HEK293 (cell line): Measurements from ENCODE around the gene DENND10.

ENCODE experiments used
- HOXD13 ChIP-seq: sonication (generic); formaldehyde crosslinking; IDR thresholded peaks from 2 replicates; pipeline ENCODE4 v1.8.0; 2022; ENCODE audit warnings: missing genetic modification reagents, borderline replicate concordance
- ZBTB21 ChIP-seq: fragments of 450-650 bp; formaldehyde crosslinking; IDR thresholded peaks from 2 replicates; pipeline ENCODE4 v1.5.1; 2017; ENCODE audit warnings: missing biosample characterization, missing genetic modification characterization
- ZNF133 ChIP-seq: fragments of 450-650 bp; formaldehyde crosslinking; IDR thresholded peaks from 2 replicates; pipeline ENCODE4 v1.5.1; 2016; ENCODE audit warnings: missing biosample characterization, missing genetic modification characterization
- ZNF169 ChIP-seq: fragments of 450-650 bp; formaldehyde crosslinking; IDR thresholded peaks from 2 replicates; pipeline ENCODE4 v1.5.1; 2016; ENCODE audit warnings: missing biosample characterization, missing genetic modification characterization
- ZNF404 ChIP-seq: fragments of 450-650 bp; formaldehyde crosslinking; IDR thresholded peaks from 2 replicates; pipeline ENCODE4 v1.5.1; 2017; ENCODE audit warnings: missing biosample characterization, missing genetic modification characterization
- ZNF530 ChIP-seq: fragments of 450-650 bp; formaldehyde crosslinking; IDR thresholded peaks from 2 replicates; pipeline ENCODE4 v1.5.1; 2016; ENCODE audit warnings: low read depth, missing biosample characterization, missing genetic modification characterization
- TF ChIP-seq, protein P1 (sequence below): fragments of 450-650 bp; formaldehyde crosslinking; IDR thresholded peaks from 2 replicates; pipeline ENCODE4 v1.5.1; 2016; ENCODE audit warnings: missing biosample characterization, missing genetic modification characterization
- TF ChIP-seq, protein P2 (sequence below): fragments of 450-650 bp; formaldehyde crosslinking; IDR thresholded peaks from 2 replicates; pipeline ENCODE4 v1.5.1; 2016; ENCODE audit warnings: missing biosample characterization, missing genetic modification characterization
- TF ChIP-seq, protein P3 (sequence below): fragments of 450-650 bp; formaldehyde crosslinking; IDR thresholded peaks from 2 replicates; pipeline ENCODE4 v1.5.1; 2016; ENCODE audit warnings: missing biosample characterization, missing genetic modification characterization

DNA sequence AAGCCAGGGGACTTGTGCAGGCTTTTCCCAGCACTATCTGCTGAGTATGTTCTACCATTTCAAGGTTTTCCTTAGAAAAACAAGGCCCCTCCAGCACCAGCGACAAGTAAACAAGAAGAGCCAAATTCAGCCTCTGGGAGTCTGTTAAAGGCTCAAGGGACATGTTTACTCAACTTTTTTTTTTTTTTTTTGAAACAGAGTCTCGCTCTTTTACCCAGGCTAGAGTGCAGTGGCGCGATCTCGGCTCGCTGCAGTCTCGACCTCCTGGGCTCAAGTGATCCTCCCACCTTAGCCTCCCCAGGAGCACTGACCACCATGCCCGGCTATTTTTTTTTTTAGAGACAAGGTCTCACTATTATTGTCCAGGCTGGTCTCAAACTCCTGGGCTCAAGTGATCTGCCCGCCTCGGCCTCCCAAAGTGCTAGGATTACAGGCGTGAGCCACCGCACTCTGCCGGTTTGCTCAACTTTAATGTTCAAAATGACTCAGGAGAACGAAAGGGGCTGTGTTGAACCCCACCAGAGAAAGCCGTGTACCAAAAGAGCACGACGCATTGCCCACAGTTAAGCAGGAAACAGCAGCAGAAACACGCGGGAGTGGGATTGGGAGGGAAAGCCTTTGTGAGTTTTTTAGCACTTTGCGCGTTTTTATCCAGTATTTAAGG, 73.9 kb downstream of the DENND10 start:
- TF ChIP-seq HOXD13 (CRISPR knock-in tag) (no peak), ZNF530 (tag by site-specific recombination) (no peak), ZNF169 (no peak), ZBTB21 (tag by site-specific recombination) (no peak), ZNF404 (no peak), ZNF133 (tag by site-specific recombination) (no peak)
- TF ChIP-seq, protein P1, sequence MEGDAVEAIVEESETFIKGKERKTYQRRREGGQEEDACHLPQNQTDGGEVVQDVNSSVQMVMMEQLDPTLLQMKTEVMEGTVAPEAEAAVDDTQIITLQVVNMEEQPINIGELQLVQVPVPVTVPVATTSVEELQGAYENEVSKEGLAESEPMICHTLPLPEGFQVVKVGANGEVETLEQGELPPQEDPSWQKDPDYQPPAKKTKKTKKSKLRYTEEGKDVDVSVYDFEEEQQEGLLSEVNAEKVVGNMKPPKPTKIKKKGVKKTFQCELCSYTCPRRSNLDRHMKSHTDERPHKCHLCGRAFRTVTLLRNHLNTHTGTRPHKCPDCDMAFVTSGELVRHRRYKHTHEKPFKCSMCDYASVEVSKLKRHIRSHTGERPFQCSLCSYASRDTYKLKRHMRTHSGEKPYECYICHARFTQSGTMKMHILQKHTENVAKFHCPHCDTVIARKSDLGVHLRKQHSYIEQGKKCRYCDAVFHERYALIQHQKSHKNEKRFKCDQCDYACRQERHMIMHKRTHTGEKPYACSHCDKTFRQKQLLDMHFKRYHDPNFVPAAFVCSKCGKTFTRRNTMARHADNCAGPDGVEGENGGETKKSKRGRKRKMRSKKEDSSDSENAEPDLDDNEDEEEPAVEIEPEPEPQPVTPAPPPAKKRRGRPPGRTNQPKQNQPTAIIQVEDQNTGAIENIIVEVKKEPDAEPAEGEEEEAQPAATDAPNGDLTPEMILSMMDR (tag by site-specific recombination): no peak
- TF ChIP-seq, protein P2, sequence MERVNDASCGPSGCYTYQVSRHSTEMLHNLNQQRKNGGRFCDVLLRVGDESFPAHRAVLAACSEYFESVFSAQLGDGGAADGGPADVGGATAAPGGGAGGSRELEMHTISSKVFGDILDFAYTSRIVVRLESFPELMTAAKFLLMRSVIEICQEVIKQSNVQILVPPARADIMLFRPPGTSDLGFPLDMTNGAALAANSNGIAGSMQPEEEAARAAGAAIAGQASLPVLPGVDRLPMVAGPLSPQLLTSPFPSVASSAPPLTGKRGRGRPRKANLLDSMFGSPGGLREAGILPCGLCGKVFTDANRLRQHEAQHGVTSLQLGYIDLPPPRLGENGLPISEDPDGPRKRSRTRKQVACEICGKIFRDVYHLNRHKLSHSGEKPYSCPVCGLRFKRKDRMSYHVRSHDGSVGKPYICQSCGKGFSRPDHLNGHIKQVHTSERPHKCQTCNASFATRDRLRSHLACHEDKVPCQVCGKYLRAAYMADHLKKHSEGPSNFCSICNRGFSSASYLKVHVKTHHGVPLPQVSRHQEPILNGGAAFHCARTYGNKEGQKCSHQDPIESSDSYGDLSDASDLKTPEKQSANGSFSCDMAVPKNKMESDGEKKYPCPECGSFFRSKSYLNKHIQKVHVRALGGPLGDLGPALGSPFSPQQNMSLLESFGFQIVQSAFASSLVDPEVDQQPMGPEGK: no peak
- TF ChIP-seq, protein P3, sequence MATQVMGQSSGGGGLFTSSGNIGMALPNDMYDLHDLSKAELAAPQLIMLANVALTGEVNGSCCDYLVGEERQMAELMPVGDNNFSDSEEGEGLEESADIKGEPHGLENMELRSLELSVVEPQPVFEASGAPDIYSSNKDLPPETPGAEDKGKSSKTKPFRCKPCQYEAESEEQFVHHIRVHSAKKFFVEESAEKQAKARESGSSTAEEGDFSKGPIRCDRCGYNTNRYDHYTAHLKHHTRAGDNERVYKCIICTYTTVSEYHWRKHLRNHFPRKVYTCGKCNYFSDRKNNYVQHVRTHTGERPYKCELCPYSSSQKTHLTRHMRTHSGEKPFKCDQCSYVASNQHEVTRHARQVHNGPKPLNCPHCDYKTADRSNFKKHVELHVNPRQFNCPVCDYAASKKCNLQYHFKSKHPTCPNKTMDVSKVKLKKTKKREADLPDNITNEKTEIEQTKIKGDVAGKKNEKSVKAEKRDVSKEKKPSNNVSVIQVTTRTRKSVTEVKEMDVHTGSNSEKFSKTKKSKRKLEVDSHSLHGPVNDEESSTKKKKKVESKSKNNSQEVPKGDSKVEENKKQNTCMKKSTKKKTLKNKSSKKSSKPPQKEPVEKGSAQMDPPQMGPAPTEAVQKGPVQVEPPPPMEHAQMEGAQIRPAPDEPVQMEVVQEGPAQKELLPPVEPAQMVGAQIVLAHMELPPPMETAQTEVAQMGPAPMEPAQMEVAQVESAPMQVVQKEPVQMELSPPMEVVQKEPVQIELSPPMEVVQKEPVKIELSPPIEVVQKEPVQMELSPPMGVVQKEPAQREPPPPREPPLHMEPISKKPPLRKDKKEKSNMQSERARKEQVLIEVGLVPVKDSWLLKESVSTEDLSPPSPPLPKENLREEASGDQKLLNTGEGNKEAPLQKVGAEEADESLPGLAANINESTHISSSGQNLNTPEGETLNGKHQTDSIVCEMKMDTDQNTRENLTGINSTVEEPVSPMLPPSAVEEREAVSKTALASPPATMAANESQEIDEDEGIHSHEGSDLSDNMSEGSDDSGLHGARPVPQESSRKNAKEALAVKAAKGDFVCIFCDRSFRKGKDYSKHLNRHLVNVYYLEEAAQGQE (tag by site-specific recombination): no peak
